GM12872 (cell line): ENCODE results near the gene RAB3C.

Source experiments
- TF ChIP-seq, protein P1 (sequence below): IDR thresholded peaks from 3 replicates; pipeline ENCODE4 v1.5.1; 2011; ENCODE audit warnings: low read depth, mild to moderate bottlenecking, low read length, moderate library complexity; ENCODE audit not compliant: insufficient read depth

Gene RAB3C

DNA sequence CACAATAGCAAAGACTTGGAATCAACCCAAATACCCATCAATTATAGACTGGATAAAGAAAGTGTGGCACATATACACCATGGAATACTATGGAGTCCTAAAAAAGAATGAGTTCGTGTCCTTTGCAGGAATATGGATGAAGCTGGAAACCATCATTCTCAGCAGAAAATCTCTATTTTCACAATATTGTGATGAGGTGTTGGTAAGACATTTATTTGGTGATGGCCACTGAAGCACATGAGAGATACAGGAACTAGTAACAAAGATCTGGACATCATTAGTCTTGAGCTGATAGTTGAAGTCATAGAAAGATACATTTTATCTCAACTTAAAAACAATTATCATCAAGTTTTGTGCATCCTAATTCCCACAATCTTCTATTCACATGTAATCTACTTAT, 70.6 kb downstream of the RAB3C start:
- TF ChIP-seq, protein P1, sequence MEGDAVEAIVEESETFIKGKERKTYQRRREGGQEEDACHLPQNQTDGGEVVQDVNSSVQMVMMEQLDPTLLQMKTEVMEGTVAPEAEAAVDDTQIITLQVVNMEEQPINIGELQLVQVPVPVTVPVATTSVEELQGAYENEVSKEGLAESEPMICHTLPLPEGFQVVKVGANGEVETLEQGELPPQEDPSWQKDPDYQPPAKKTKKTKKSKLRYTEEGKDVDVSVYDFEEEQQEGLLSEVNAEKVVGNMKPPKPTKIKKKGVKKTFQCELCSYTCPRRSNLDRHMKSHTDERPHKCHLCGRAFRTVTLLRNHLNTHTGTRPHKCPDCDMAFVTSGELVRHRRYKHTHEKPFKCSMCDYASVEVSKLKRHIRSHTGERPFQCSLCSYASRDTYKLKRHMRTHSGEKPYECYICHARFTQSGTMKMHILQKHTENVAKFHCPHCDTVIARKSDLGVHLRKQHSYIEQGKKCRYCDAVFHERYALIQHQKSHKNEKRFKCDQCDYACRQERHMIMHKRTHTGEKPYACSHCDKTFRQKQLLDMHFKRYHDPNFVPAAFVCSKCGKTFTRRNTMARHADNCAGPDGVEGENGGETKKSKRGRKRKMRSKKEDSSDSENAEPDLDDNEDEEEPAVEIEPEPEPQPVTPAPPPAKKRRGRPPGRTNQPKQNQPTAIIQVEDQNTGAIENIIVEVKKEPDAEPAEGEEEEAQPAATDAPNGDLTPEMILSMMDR, result no peak

DNA sequence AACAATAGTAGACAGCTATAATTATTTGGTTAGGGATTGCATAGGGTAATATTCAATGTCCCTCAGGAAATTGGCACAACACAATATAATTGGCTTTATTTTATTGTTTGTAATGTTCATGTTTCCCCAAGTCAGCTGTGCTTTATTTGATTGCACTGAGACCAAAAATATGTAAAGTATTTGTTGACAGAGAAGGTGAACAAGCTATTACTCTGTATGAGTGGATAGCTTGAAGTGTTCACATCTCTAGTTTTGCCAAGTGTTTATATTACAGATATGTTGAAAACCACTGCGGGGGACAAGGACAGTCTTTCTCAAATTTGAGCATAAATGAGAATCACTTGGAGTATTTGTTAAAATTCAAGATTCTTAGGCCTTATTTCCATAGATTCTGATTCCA, 83.3 kb downstream of the RAB3C start:
- TF ChIP-seq, protein P1, result no peak

DNA sequence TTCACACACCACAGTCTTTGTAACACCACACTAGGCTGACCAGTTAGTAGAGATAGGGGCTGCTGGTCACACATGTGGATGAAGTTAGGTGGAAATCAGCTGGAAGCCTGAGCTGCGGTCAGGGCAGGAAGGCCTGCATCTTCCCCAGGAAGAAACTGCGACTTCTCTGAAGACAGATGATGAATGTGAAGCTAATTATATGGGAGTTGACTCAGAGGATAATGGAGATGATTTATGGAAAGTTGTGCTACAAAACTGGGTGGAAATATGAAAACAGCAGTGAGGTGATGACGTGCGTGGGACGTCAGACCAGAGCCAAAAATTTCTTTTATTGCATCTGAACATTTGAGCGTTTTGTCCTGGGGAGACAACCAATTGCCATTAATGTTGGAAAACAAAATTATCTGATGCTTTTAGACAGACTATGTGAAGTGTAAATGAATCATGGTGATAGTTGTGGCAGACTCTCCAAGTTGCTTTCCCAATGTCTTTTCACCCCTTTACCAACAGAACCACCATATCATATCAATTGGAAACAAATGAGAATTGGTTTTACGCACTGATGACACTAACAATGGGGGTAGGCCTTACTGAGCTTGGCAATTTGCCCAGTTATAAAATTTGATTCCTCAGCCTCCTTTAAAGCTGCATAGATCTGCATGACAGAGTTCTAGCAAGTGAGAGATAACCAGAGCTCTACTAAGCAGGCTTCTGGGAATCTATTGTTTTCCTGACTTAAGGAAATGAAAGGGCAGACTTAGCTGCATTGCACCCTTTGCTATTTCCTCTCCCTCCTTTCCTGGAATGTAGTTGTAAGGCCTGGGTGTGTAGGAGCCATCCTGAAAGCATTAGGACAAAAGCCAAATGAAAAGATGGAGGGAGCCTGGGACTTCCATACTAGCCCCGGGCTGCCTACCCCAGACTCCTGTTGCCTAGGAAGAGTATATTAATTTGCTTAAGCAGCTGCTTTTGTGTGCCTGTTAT, 84.0 kb downstream of the RAB3C start:
- TF ChIP-seq, protein P1, result no peak

DNA sequence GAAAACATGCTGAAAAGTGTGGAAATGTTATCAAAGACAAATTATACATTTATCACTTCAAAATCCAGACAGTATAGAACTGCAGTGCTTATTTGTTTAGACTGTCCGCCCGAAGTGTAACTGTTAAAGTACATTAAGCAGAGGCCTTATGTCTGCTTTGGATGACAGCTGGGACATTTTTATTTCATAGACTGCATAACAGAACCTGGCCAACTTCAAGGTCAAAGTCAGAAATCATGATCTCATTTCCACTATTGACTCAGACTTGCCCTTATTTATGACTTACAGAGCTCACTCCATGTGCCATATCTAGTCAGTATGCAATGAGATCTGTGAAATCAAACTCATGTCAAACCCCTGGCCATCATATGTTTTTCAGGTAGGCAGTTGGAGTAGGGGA, 87.7 kb downstream of the RAB3C start:
- TF ChIP-seq, protein P1, result no peak

DNA sequence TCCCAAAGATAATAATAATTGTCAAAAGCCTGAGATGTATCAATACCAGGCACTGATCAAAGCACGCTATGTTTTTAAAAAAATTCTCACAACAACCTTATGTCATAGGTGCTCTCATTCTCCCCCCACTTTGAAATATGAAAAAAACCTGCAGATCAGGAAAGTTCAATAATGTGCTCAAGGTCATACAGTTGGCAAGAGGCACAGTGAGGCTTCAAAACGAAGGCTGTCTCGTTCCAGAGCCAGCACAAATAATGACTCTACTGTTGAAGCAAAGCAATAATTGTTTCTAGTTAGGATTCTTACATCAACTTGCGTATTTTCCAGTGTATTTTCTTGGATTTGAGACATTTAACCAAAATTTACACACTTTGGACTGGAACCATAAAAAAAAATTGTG, 88.3 kb downstream of the RAB3C start:
- TF ChIP-seq, protein P1, result no peak

DNA sequence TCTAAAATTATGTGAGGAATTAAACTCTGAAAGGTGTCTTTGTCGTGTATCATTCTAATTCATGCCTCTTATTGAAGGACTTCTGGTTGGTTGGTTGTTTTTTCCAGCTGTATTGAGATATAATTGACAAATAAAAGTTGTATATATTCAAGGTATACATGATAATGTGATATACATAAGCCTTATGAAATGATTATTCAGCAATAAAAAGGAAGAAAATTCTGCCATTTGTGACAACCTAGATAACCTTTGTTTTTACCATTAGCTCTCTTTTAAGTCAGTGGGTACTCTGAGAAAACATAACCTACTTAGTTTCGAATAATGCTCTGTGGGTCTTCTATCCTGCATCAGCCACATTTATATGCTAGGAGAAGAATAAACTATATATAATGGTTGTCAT, 89.6 kb downstream of the RAB3C start:
- TF ChIP-seq, protein P1, result no peak

DNA sequence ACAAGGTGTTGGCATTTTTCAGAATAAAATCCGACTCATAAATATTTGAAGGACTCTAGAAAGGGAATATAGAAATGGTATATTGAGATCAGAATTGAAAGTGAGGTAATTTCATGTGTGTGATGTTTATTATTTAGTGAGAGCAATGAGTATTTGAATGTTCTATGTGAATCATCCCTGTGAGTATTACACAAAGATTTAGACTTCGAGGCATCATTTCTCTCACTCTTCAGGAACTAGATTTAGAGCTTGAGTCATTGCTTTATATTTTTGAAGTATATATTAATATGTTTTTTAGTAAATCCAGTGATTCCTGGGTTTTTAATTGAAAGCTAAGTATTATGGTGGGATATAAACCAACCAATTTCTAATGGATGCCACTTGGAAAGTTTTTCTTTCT, 91.2 kb downstream of the RAB3C start:
- TF ChIP-seq, protein P1, result no peak
